HG03039 (cell line): ENCODE results near the gene FOXL2.

ENCODE experiments used
- ATAC-seq: cut with Tn5 transposase; IDR thresholded peaks from one replicate; pipeline ENCODE4 v1.9.1; 2021; ENCODE audit warnings: mild to moderate bottlenecking, moderate library complexity; ENCODE audit not compliant: unreplicated experiment

Gene FOXL2

DNA sequence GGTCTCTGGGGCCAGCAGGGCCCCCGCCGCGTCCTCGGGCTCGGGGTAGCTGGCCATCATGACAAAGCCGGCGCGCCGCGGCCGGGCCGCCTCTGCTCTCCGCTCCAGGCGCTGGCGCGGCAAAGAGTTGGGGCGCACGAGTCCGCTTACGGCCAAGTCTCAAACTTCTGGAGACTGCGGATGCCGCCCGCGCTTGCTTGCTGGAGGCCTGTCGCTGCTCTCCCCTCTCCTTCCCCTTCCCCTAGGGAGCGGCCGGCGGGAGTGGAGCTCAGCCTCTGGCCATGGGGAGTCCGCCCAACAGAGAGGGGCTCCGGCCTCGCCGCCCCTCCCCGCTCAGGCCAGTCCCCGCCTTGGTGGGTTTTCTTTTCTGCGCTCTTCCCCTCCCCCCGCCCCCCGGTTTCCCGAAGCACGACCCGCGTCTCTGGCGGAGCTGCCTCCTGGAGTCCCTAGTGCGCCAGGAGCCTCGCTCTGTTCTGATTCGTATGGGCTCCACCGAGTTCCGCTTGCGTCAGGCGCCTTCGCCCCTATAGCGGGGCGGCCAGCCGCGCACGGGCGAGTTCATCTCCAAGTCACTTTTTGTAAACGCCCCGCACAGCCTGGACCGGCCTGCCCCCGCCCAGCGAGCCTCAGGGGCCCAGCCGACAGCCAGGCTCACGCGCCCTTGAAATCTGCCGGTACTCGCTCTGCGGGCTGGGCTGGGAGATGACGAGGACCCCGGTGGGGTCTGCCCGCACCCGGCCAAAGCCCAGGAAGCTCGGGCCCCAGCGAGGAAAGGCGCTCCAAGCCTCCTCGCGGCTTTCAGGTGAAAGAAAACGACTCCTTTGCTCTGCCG lies at the start of gene FOXL2, which contains the start of gene FOXL2NB:
TSS of gene FOXL2 (minus strand) at position 475 of the 832 bp plus-strand sequence. CDS start at position 60, 415 bp downstream.
TSS of gene FOXL2NB (plus strand) at position 555 of the 832 bp plus-strand sequence. CDS start at position 703, 148 bp downstream.
- no peak for ATAC-seq

DNA sequence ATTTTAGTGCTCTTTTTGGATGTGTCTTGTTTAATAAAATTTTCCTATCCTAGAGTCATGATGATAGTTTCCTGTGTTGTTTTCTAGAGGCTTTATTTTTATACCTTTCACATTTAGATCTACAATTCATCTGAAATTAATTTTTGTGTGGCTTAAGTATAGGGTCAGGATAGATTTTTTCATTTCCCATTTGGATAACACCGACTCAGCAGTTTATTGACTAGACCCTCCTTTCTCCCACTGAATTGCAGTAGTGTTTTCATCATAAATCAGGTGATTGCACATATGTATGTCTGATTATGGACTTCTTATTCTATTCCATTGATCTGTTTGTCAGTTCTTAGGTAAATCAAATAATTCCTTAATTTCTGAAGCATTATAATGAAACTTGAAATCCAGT lies 48.8 kb upstream of the FOXL2 start:
- no peak for ATAC-seq

DNA sequence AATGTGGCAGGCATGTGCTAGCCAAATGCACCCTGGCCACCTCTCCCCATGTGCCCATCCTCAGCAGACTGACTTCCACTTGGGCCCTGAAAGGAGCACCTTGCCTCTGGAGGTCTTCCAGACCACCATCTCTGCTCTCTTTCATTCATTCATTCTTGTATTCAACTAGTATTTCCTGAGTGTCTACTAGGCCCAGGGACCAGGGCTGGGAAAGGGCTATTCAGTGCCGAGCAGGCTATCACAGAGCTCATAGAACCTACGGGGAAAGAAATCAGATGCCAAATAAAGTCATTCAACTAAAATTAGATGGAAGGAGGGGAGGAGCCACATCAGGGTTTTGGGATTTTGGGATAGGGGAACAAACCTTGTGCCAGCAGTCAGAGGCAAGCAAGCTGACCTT lies 40.2 kb upstream of the FOXL2 start:
- no peak for ATAC-seq

- ATAC-seq, result no peak
Observed at GRCh38 chr3:138985932-138986331, 39.0 kb upstream of the FOXL2 start.

GRCh38 chr3:138984816-138985215 lies 37.9 kb upstream of the FOXL2 start:
- ATAC-seq, result no peak

- ATAC-seq, result no peak
Observed at GRCh38 chr3:138976047-138976446, 29.1 kb upstream of the FOXL2 start.

DNA sequence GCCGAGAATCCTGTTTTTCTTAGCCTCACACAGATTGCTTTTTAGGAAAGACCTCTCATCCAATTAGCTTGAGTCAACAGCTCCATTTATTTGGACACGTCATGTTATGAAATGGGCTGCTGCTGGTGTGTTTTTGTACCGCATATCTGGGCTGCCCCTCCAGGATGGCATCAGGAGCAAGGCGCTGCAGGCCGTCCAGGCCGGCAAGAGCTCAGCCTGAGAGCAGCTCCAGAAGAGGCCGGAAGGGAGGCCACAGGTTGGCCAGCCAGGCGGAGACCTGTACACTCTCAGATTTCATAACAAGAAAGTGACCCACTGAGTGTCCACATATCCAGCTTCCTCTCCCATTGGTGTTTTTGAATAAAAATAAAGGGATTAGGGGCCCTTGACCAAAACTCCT lies 28.4 kb upstream of the FOXL2 start:
- ATAC-seq, result no peak

DNA sequence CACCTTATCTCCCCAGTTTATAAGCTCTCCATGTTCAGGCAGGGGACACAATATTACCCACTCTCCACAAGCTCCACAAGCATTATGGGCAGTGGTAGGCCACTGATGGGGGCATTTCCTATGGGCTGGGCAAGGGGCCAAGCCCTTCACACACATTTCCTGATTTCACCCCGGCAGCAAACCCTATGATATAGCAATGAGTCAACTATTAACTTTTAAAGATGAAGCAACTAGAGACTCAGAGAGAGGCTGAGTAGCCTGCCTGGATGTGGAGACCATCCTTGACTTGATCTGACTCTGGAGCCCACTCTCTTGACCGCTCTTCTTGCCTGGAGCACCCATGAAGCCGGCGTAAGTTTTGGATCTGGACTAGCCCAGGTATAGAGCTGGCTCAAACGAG lies 27.5 kb upstream of the FOXL2 start:
- no peak for ATAC-seq

DNA sequence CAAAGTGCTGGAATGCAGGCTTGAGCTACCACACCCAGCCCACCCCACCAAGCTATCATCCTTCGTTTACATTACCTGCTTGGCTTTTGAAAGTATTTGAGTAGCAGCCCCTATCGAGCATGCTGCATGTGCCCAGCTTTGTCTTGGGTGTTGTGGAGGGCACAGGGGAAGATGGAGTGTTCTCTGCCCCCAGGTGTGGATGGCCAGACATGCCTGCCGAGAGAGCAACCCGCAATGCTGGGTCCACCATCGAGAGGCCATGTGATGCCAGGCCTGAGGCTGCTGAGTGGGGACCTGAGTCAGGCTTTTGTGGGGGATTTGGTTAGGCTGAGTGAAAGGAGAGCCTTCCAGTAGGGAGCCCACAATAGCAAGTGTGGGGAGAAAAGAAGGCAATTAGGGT lies 26.0 kb upstream of the FOXL2 start:
- ATAC-seq, result no peak

GRCh38 chr3:138971766-138972320 lies 24.9 kb upstream of the FOXL2 start:
- no peak for ATAC-seq

DNA sequence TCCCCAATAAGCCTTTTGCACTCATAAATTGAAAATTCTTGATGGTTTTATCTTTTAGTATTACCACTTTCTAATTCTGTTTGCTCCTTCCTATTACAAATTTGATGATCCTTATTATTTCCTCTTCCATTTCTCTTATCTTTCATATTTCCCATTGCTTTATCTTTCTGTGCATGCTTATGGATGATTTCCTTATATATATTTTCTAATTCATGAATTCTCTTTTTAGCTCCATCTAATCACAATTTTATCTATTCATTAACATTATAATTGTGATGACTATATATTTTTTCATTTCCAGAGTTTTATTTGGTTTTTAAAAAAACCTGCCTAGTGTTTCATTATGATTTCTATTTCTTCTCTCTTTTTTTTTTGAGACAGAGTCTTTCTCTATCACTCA lies 18.0 kb upstream of the FOXL2 start:
- no peak for ATAC-seq

DNA sequence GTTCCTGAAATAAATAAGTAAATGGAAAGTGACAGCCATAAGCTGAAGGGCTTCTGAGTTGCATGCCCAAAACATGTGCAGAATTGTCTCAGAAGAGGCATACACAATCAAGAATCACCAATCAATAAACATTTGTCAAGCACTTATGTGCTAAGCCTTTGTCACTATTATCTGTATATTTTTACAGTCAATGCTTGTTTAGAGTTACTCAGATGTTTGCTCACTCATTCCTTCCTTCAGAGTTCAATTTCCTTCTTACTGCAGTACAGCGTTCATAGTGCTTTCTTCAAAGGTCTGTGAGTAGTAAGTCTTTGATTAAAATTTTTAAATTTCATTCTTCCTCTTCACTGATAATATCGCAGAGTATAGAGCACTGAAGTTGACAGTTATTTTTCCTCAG lies 17.3 kb upstream of the FOXL2 start:
- ATAC-seq, result no peak

DNA sequence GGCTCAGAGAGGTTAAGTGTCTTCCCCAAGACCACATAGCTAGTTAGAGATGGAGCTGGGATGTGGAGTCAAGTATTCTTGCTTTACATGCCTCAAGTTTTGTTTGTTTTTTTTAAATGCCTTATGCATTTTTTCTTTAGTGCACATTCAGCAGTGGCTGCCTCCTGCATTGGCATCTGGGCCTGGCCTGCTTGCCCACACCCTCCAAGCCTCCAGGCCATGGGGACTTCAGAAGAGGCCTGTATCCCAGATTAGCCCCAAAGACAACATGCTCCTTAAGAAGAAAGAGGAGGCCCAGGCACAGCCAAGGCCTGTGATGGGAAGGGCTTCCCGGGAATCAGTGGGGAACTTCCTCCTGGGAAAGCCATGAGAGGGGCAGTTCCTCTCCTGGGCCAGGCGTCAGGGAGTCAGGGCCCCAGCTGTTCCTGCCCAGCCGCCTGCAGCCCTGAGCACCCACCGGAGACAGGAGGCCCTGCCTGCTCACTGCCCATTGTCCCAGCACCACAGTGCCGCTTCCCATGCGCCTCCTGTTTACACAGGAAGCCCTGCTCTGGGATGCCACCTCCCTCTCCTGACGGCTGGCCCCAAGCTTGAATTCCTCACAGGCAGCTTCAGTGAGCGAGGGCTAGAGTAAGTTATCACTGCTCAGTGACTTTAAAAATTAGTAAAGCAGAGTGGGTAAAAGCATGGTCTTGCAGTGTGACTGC lies 16.1 kb upstream of the FOXL2 start:
- ATAC-seq, result no peak

GRCh38 chr3:138960417-138960852 lies 13.5 kb upstream of the FOXL2 start:
- no peak for ATAC-seq

GRCh38 chr3:138950701-138951100 lies 3.8 kb upstream of the FOXL2 start:
- no peak for ATAC-seq

DNA sequence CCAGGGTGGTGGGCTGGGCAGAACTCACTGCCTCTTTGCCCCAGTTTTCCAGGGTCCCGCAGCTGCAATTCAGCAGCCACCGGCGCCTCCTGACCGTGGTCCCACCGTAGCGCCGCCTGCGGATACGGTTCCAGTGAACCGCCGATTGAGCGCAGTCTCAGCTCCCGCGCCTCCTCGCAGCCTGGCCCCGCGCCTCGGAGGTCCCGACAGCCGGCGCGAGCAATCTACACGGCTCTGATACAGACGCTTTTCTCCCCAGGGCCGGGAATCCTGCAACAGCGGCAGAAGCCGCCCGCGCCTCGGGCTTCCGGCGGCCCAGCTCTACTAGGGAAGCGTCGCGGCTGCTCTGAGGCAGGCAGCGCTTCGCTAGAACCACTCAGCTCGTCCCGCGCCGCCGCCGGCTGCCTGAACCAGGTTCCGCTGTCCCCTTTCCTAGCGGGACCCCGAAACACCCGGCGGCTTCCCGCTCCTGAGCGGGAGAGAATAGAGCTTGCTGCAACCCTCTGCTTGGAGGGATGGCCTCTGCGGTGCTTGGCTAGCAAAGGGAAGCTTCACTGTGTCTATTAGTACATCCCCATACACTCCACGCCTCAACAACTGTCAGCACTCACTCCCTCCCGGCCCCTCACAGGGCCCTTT lies 3.2 kb upstream of the FOXL2 start:
- ATAC-seq, result no peak

DNA sequence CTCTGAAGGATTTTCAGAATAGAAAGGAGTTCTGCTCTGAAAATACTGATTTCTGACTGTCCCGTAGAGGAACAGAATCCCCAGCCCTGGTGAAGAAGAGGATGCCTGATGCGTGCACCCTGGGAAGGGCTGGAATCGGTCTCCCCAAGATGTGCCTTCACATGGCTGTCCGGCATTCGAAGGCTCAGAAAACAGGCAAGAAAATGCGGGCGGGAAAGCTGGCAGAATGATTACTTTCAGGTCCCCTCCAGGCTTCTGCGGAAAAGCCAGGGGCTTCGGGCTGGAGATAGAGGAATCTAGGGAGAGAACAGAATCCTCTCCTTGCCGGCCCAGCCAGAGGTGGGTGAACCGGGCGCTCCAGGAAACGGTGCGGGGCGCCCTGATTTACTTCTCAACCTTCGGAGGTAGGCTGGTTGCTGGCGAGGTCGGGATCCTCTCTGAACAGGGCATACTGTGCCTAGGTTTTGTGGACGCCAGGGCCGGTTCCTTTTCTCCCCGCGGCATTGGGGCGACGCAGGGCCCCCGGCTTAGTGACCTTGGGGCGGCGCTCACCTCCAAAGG lies 2.6 kb upstream of the FOXL2 start:
- ATAC-seq, result no peak

DNA sequence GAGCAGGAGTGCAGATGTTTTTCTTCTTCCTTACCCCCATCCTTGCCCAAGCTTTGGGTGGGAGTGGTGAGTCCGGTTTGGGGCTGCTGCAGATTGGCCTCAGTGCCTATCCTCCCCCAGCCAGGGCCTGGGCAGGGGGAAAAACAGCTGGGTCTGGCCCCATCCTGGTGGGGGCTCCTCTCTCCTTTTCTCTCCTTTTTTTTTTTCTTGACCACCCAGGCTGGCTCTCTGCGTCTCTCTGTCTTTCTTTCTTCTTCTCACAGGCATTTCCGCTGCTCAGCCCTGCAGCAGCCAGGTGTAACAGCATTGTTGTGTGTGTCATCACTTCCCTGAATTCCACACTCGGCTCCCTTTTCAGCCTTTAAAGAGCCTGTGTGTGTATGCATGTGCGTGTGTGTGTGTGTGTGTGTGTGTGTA lies 2.1 kb upstream of the FOXL2 start:
- ATAC-seq, result no peak

GRCh38 chr3:138948371-138949001 lies 1.5 kb upstream of the FOXL2 start:
- no peak for ATAC-seq

DNA sequence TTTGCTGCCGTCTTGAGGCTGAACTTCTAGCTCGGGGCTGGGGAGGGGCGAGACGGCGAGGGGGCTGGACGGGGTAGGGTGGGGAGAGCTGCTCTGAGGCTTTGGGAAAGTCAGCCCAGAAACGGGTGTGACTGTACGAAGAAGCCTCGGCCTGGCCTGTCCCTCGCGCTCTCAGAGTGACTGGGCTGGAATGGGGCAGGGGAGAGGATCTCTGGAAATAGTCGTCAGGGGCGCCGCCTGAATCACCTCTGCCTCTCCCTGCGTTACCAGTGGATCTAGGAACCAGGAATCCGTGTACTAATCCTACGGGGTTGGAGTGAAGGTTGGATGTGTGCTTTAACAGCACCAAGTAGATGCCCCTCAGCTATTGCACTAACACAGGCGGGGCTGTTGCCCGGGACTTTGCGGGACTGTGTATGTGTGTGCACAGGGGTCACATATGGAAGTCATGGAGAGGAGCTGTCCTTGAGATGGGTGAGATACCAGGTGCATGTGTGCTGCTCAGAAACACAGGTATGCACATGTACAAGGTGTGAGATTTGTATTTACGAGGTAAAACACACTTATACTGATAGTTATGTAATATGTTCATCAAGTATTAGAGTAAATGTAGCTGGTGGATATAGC lies 671 bp upstream of the FOXL2 start:
- no peak for ATAC-seq
